GM10266 (cell line): ENCODE results near the gene ZNF385A.

ENCODE experiments used
- DNase-seq: peaks from one replicate; pipeline ENCODE4 v3.0.0; 2012; ENCODE audit errors: extremely low spot score
- CTCF ChIP-seq: IDR thresholded peaks from 2 replicates; pipeline ENCODE4 v1.5.1; 2012; ENCODE audit warnings: mild to moderate bottlenecking, low read depth; ENCODE audit not compliant: control insufficient read depth, insufficient read depth; ENCODE audit errors: missing control alignments

The ZNF385A gene

GRCh38 chr12:54397157-54397556, 12.6 kb upstream of the ZNF385A start:
- no peak for TF ChIP-seq CTCF
- DNase-seq, result no peak

- TF ChIP-seq CTCF, result no peak
- no peak for DNase-seq
These were observed 11.0 kb upstream of the ZNF385A start for GRCh38 chr12:54395545-54395944.

GRCh38 chr12:54394986-54395385, 10.5 kb upstream of the ZNF385A start:
- no peak for DNase-seq
- TF ChIP-seq CTCF, result no peak

GRCh38 chr12:54394281-54394719, 9.8 kb upstream of the ZNF385A start:
- peak; percentile 75 for TF ChIP-seq CTCF
- DNase-seq, result no peak

GRCh38 chr12:54393743-54394142, 9.2 kb upstream of the ZNF385A start:
- DNase-seq, result no peak

GRCh38 chr12:54393207-54393609, 8.7 kb upstream of the ZNF385A start:
- no peak for TF ChIP-seq CTCF
- no peak for DNase-seq

More at GRCh38 chr12:54393743-54394142, 9.2 kb upstream of the ZNF385A start:
- no peak for TF ChIP-seq CTCF

- DNase-seq, result no peak
These were observed 8.1 kb upstream of the ZNF385A start for GRCh38 chr12:54392485-54393206.

More at GRCh38 chr12:54392485-54393206, 8.1 kb upstream of the ZNF385A start:
- TF ChIP-seq CTCF, result no peak
